HG02981 (cell line): ENCODE data around the gene HSD17B12.
"Not testable (repeated sequence)": the region's sequence is repeated elsewhere in the genome, so short reads cannot be mapped to it uniquely, and the experiment has no call there.

Experiments
- ATAC-seq: cut with Tn5 transposase; IDR thresholded peaks from one replicate; pipeline ENCODE4 v1.9.1; 2021; ENCODE audit warnings: mild to moderate bottlenecking, moderate library complexity; ENCODE audit not compliant: unreplicated experiment

Gene HSD17B12

GRCh38 chr11:43738600-43739409, 58.3 kb downstream of the HSD17B12 start:
- no peak for ATAC-seq

GRCh38 chr11:43746670-43747069, 66.1 kb downstream of the HSD17B12 start:
- no peak for ATAC-seq

GRCh38 chr11:43747130-43747802, 66.7 kb downstream of the HSD17B12 start:
- no peak for ATAC-seq

- no peak for ATAC-seq
These were observed 67.6 kb downstream of the HSD17B12 start for GRCh38 chr11:43748095-43748494.

GRCh38 chr11:43751726-43752125, 71.2 kb downstream of the HSD17B12 start:
- no peak for ATAC-seq

GRCh38 chr11:43756575-43756974, 76.0 kb downstream of the HSD17B12 start:
- no peak for ATAC-seq

GRCh38 chr11:43758927-43759326, 78.4 kb downstream of the HSD17B12 start:
- no peak for ATAC-seq

GRCh38 chr11:43760902-43761301, 80.4 kb downstream of the HSD17B12 start:
- ATAC-seq: no peak

- ATAC-seq: no peak
These were observed 84.7 kb downstream of the HSD17B12 start for GRCh38 chr11:43765194-43765593.

- not testable (repeated sequence) for ATAC-seq
These were observed 88.1 kb downstream of the HSD17B12 start for GRCh38 chr11:43768654-43769053.

- no peak for ATAC-seq
These were observed 89.6 kb downstream of the HSD17B12 start for GRCh38 chr11:43770173-43770572.

- ATAC-seq: no peak
These were observed 92.2 kb downstream of the HSD17B12 start for GRCh38 chr11:43772733-43773132.

- no peak for ATAC-seq
These were observed 94.2 kb downstream of the HSD17B12 start for GRCh38 chr11:43774786-43775185.

GRCh38 chr11:43779306-43779705, 98.8 kb downstream of the HSD17B12 start:
- no peak for ATAC-seq

GRCh38 chr11:43784301-43784700, 103.8 kb downstream of the HSD17B12 start:
- ATAC-seq: no peak

- no peak for ATAC-seq
These were observed 104.3 kb downstream of the HSD17B12 start for GRCh38 chr11:43784866-43785265.

- no peak for ATAC-seq
These were observed 104.8 kb downstream of the HSD17B12 start for GRCh38 chr11:43785318-43785717.

GRCh38 chr11:43786016-43786415, 105.5 kb downstream of the HSD17B12 start:
- no peak for ATAC-seq

- ATAC-seq: no peak
These were observed 107.3 kb downstream of the HSD17B12 start for GRCh38 chr11:43787824-43788223.

GRCh38 chr11:43788421-43788820, 107.9 kb downstream of the HSD17B12 start:
- no peak for ATAC-seq

GRCh38 chr11:43789700-43790443, 109.3 kb downstream of the HSD17B12 start:
- no peak for ATAC-seq

GRCh38 chr11:43790444-43790794, 109.9 kb downstream of the HSD17B12 start:
- ATAC-seq: no peak
